AG04450 (cell line): Measurements from ENCODE around the gene NEK8. TPM values are rescaled to one million over a fixed set of nuclear protein-coding genes. Genes with fewer than 3 reads are reported as not detected.

Experiments
- CTCF ChIA-PET: fragments of 300-600, 350-600 bp; formaldehyde crosslinking; extraction: SDS; loops from one replicate; lab custom pipeline; 2022; ENCODE audit warnings: antibody characterized with exemption, inconsistent platforms; lab: Charles Lee
- POLR2A ChIA-PET: fragments of 350-600 bp; formaldehyde crosslinking; extraction: SDS; loops from one replicate; lab custom pipeline; 2021; ENCODE audit warnings: antibody characterized with exemption, inconsistent platforms; lab: Yijun Ruan, JAX
- DNase-seq: peaks from one replicate; pipeline ENCODE4 v3.0.0-alpha.2; 2011; ENCODE audit warnings: low read depth, low spot score
- H3K27ac ChIP-seq: one replicate; pipeline ENCODE4 v1.5.1; 2012; ENCODE audit warnings: low read depth, low read length, control low read depth
- H3K27me3 ChIP-seq: one replicate; pipeline ENCODE4 v1.6.0; 2012; ENCODE audit warnings: low read length; ENCODE audit not compliant: control insufficient read depth, insufficient read depth
- H3K4me3 ChIP-seq: 2 replicates; pipeline ENCODE4 v1.5.1; 2011; ENCODE audit warnings: mild to moderate bottlenecking, low read depth, low read length, control low read depth
- H3K9me3 ChIP-seq: 2 replicates; pipeline ENCODE4 v1.5.1; 2012; ENCODE audit warnings: low read length; ENCODE audit not compliant: control insufficient read depth, insufficient read depth
- CTCF ChIP-seq: IDR thresholded peaks from 2 replicates; pipeline ENCODE4 v1.5.1; 2011; ENCODE audit warnings: low read depth, low read length, control low read depth, inconsistent platforms
- polyA plus RNA-seq: library from polyadenylated mRNA; depleted of rRNA; stranded (reverse); fragments of >200 nt; gene quantifications from 2 replicates; pipeline ENCODE4 v1.2.3, GENCODE V29; 2011

The NEK8 gene
- polyA plus RNA-seq, 1 experiment = 2.5 TPM

GRCh38 chr17:28747801-28748750 is 19.5 kb downstream of the NEK8 start:
- Histone ChIP-seq H3K4me3 (no peak overlapping the region), H3K27ac (peak overlapping the region; percentile 11), H3K27me3 (no peaks in the 10 kb centered on the region), H3K9me3 (no peaks in the 10 kb centered on the region; the same call in 1 of the 2 replicates)
- ChIA-PET POLR2A (interaction anchor here (0.6 to 6.6 kb wide), 4 partner anchors 21 to 95 kb away, joined by 3 to 93 read pairs (median 14); partner anchors contain the start of genes FAM222B, NEK8, RPL23A and TLCD1), CTCF (interaction anchor here (1.6 to 15.1 kb wide), 3 partner anchors 14 to 197 kb away, joined by 3 to 193 read pairs (median 100); partner anchors contain the start of genes NEK8 and TLCD1)
- TF ChIP-seq CTCF = no peak
- no peak for DNase-seq

GRCh38 chr17:28748852-28749515 is 20.4 kb downstream of the NEK8 start:
- no peak for TF ChIP-seq CTCF
- H3K4me3 ChIP-seq = no peak overlapping the region
- no peak for DNase-seq
- ChIA-PET CTCF (interaction anchor here (1.2 to 15.1 kb wide), 7 partner anchors 14 to 196 kb away, joined by 3 to 193 read pairs (median 4); partner anchors contain the start of genes NEK8, RPL23A and TLCD1), POLR2A (interaction anchor here (2.9 kb wide), 1 partner anchor 22 kb away, joined by 23 read pairs; the partner anchor contains the start of gene TLCD1)
- no peak overlapping the region for H3K27ac ChIP-seq
- H3K27me3 ChIP-seq = no peaks in the 10 kb centered on the region
- no peaks in the 10 kb centered on the region; the same call in 1 of the 2 replicates for H3K9me3 ChIP-seq

GRCh38 chr17:28749516-28750177 is 21.1 kb downstream of the NEK8 start:
- TF ChIP-seq CTCF = no peak
- DNase-seq = no peak
- CTCF ChIA-PET = interaction anchor here (0.7 to 15.1 kb wide), 19 partner anchors 9 to 199 kb away, joined by 3 to 193 read pairs (median 4); partner anchors contain the start of genes FAM222B, NEK8, RPL23A and TLCD1

GRCh38 chr17:28750178-28751047 is 21.8 kb downstream of the NEK8 start:
- ChIA-PET CTCF (interaction anchor here (0.6 to 15.1 kb wide), 26 partner anchors 10 to 199 kb away, joined by 3 to 193 read pairs (median 4); partner anchors contain the start of genes FAM222B, NEK8, RPL23A and TLCD1), POLR2A (interaction anchor here (1.7 to 2.9 kb wide), 2 partner anchors 23 to 31 kb away, joined by 7 to 23 read pairs; partner anchors contain the start of genes RPL23A and TLCD1)
- Histone ChIP-seq H3K27ac (peak overlapping the region; percentile 11), H3K27me3 (no peaks in the 10 kb centered on the region), H3K9me3 (no peaks in the 10 kb centered on the region; the same call in 1 of the 2 replicates), H3K4me3 (no peak overlapping the region)
- TF ChIP-seq CTCF = peak; percentile 100
- DNase-seq = peak; percentile 88

More at GRCh38 chr17:28749516-28750177, 21.1 kb downstream of the NEK8 start:
- no peaks in the 10 kb centered on the region; the same call in 1 of the 2 replicates for H3K9me3 ChIP-seq
- POLR2A ChIA-PET = interaction anchor here (1.7 to 2.9 kb wide), 2 partner anchors 23 to 30 kb away, joined by 7 to 23 read pairs; partner anchors contain the start of genes RPL23A and TLCD1
- H3K27me3 ChIP-seq = no peaks in the 10 kb centered on the region
- no peak overlapping the region for H3K4me3 ChIP-seq
- no peak overlapping the region for H3K27ac ChIP-seq
